Activated CD4-positive, alpha-beta T cell treated with anti-CD3 and anti-CD28 coated beads for 4 hours (primary cell): Measurements from ENCODE around the gene PRTN3.
"Not testable (repeated sequence)": the region's sequence is repeated elsewhere in the genome, so short reads cannot be mapped to it uniquely, and the experiment has no call there.

Source experiments
- DNase-seq, 2 donors: peaks; one replicate each; pipeline ENCODE4 v3.0.0-alpha.2; 2020

PRTN3 gene

DNA sequence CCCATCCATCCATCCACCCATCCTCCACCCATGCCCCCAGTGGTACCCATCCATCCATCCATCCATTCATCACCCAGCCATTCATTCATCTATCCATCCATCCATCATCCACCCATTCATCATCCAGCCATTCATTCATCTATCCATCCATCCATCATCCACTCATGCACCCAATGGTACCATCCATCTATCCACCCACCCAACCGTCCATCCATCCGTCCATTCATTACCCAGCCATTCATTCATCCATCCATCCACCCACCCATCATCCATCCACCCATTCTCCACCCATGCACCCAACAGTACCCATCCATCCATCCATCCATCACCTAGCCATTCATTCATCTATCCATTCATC is 24.3 kb upstream of the PRTN3 start:
- DNase-seq, result no peak

DNA sequence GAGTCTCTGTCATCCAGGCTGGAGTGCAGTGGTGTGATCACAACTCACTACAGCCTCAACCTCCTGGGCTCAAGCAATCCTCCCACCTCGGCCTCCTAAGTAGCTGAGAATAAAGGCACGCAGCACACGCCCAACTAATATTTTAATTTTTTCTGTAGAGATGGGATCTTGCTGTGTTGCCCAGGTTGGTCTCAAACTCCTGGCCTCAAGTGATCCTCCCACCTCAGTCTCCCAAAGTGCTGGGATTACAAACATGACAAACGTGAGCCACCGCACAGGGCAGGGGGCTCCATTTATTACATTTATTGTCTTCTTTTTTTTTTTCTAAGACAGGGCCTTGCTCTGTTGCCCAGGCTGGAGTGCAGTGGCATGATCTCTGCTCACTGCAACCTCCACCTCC is 20.6 kb upstream of the PRTN3 start:
- not testable (repeated sequence) for DNase-seq

DNA sequence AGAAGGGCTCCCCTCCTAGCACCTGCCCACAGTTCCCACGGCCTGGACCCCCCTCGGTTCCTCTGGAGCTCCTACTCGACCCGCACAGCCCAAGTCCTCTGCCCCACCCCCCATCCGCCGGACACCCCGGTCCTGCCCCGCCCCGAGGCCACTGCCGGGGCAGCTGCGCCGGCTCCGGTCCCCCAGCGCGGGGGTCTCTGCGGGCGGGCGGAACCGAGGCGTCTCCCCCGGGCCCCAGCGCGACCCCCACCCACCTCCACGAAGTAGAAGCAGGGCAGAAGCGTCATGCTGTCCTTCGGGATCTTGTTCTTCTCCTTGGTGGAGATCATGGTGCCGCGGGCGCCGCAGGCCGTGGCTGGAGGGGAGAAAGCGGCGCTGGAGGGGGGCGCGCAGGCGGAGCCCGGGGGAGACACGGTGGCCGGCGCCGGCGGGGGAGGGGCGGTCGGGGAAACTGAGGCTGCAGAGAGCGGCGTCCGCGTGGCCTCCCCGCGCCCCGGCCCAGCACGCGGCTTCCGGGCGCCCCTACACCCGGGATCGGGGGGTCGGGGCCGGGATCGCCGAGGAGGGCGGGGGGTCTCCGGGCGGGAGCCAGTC is 19.5 kb upstream of the PRTN3 start:
- DNase-seq, result no peak

DNA sequence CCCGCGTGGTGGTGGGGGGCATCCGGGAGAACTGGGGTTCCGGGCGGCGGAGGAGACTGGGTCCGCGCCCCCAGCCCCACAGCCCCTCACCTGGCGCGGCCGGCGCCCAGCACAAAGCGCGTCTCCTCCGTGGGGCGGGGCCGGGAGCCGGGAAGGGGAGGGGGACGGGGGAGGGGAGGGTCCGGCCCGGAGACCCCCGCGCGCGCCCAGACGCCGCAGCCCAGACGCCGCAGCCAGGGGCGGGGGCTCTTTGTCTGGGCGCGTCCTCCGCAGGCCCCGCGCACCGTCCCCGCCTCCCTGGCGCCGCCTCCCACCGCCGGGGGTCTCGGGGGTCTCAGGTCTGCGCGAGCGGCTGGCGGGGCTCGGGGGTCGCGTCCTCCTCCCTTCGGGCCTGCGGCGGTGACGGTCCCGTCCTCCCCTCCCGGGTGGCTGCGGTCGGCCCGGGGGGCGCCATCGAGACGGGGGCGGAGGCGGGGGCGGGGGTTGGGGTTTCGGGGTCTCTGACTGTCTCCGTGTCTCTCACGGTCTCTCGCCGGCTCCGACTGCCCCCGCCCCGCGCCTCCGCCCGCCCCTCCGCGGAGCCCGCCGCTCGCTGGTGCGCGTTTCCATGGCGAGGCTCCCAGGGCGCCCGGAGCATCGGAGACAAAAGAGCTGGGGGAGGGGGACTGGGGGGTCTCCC is 18.8 kb upstream of the PRTN3 start, which contains the start of gene PLPPR3:
TSS of gene PLPPR3 (minus strand) at position 131 of the 679 bp plus-strand sequence. CDS start 396 bp downstream, outside the sequence.
- no peak for DNase-seq

DNA sequence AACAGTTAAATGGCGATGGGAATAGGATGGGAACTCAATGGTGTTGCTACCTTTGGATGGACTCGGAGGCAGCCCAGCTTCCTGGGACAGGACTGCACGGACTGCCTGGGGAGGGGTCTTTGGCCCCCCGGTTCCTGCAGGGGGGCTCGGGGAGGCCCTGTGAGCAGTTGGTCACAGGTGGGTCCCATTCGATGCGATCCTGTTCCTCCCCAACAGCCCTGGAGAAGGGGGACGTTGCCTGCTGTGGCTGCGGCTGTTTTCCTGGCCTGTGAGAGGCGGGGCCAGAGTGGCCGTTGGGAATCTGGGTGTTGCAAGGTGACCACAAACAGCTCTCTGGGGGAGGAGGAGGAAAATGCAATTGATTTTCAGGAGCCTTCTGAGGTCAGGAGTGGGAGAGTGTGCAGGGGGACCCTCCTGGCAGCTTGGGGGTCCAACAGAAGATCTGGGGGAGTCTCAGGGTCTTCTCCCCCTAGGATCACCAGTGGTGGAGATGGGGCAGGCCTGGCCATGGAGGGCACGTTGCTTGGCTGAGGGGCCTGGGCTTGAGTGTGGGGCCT is 17.2 kb upstream of the PRTN3 start:
- DNase-seq, result no peak

- DNase-seq, result no peak
Observed at GRCh38 chr19:824885-825284, 15.9 kb upstream of the PRTN3 start.

- DNase-seq, result no peak
Observed at GRCh38 chr19:825897-826644, 14.7 kb upstream of the PRTN3 start.

DNA sequence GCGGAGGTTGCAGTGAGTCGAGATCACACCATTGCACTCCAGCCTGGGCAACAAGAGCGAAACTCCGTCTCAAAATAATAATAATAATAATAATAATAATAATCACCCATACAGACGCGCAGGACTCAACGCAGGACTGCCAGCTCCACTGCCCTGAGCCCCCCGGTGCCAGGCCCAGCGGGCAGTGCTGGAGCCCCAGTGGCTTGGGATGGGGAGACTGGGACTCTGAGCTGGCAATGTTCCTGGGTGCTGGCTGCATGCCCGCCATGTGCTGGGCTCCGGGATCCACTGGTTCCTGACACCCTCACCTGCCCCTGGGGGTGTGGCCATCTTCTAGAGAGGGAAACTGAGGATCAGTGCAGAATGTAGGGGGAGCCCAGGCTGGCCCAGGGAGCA is 13.5 kb upstream of the PRTN3 start:
- no peak for DNase-seq

DNA sequence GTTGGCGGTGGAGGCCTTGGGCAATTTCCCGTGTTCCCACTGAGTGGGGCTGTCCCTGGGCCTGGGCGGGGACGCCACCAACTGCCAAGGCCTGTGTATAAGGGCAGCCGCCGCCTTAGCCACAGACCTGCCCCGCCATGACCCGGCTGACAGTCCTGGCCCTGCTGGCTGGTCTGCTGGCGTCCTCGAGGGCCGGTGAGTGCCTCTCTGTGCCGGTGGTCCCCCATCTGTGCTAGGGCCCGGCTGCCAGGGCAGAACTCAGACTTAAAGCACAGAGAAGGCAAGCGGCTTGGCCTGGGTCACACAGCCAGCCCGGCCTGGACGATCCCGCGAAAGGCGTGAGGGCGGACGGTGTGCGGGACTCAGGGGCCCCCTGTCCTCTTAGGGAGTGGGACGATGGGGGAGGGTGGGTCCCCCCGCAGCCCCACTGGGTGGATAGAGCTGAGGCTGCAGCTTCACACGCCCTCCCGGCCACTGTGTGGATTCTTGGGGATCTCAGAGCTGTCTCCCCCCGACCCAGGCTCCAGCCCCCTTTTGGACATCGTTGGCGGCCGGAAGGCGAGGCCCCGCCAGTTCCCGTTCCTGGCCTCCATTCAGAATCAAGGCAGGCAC is 13.0 kb upstream of the PRTN3 start, which contains the start of gene AZU1:
TSS of gene AZU1 (plus strand) at position 128 of the 612 bp plus-strand sequence. CDS start at position 138, 10 bp downstream.
- no peak for DNase-seq

DNA sequence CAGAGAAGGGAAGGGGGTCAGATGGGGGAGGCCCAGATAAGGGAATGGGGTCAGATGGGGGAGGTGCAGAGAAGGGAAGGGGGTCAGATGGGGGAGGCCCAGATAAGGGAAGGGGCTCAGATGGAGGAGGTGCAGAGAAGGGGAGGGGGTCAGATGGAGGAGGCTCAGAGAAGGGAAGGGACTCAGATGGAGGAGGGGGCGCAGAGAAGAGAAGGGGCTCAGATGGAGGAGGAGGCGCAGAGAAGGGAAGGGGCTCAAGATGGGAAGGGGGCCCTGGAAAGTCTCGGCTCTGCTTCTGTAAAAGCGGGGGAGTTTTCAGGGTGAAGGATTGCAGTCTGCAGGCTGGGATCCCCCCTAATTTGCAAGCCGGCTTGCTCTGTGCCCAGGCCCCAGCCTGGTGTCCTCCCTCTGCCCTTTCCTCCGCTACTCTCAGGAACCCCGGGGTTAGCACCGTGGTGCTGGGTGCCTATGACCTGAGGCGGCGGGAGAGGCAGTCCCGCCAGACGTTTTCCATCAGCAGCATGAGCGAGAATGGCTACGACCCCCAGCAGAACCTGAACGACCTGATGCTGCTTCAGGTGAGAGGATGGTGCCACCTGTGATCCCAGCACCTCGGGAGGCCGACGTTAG is 11.6 kb upstream of the PRTN3 start:
- no peak for DNase-seq

DNA sequence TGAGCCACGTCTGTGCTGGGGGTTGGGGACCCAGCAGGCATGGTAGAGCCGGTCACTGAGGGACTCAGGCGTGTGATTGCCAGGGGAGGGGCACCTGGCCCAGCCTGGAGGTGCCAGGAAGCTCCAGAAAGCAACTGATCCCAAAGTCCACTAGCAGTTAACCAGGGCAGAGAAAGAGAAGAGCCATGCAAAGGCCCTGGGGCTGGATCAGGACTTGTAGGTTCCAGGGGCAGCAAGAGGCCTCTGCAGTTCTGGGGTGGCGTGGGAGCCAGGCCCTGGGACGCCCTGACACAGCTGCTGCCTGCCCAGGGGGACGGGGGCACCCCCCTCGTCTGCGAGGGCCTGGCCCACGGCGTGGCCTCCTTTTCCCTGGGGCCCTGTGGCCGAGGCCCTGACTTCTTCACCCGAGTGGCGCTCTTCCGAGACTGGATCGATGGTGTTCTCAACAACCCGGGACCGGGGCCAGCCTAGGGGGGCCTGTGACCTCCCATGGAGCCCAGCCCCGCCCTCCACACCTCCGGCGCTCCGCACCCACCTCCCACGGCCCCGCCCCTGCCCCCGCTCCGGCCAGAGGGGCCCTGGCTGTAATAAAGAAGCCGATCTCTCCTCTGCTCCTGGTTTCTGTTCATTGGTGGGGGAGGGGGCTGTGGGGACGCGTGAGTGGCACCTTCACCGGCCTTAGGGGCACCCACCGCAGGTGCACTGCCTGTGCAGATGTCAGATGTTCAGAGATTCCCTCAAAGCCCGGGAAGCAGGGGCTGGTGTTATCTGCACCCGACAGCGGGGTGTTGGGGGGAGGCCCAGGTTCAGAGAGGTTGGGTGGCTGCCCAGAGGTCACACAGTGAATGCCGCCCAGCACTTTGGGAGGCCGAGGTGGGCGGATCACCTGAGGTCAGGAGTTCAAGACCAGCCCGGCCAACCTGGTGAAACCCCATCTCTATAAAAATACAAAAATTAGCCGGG is 9.1 kb upstream of the PRTN3 start:
- no peak for DNase-seq

DNA sequence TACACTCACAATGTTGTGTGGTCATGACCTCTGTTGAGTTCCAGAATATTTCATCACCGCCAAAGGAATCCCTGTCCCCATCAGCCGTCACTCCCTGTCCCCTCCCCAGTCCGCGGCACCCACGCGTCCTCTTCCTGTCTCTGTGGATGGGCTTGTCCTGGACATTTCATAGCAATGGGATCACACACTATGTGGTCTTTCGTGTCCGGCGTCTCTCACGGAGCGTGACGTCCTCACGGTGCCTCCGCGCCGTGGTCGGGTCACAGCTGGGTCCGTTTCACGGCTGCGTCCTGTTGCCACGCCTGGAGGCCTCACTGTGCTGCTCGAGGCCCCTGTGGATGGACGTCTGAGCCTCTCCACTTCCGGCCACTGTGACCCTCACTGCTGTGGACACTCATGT is 6.6 kb upstream of the PRTN3 start:
- DNase-seq, result no peak

- DNase-seq, result no peak
Observed at GRCh38 chr19:835210-835810, 5.5 kb upstream of the PRTN3 start.

- DNase-seq, result not testable (repeated sequence)
Observed at GRCh38 chr19:842802-843179, 2.0 kb downstream of the PRTN3 start.

DNA sequence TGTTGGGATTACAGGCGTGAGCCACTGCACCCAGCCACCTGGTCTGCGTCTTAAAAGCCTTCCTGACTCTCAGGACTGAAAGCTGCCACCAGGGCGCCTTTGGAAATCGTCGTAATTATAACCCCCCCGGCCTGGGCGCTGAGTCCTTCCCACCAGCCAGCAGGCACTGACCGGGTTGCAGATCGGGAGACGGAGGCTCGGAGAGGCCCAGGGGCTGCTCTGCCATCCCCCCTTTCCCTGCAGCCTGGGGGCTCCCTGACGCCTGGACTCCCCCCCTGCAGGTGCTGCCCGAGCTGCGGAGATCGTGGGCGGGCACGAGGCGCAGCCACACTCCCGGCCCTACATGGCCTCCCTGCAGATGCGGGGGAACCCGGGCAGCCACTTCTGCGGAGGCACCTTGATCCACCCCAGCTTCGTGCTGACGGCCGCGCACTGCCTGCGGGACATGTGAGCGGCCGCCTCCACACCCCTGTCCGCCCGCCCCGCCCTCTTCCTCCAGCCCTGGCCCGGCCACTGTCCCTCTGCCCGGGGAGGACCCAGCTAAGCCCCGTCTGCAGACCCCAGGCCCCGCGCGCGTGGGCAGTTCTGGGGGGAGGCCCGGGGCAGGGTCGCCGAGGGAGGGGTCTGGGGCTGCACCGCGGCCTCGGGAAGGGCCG is 2.5 kb downstream of the PRTN3 start:
- DNase-seq, result no peak

DNA sequence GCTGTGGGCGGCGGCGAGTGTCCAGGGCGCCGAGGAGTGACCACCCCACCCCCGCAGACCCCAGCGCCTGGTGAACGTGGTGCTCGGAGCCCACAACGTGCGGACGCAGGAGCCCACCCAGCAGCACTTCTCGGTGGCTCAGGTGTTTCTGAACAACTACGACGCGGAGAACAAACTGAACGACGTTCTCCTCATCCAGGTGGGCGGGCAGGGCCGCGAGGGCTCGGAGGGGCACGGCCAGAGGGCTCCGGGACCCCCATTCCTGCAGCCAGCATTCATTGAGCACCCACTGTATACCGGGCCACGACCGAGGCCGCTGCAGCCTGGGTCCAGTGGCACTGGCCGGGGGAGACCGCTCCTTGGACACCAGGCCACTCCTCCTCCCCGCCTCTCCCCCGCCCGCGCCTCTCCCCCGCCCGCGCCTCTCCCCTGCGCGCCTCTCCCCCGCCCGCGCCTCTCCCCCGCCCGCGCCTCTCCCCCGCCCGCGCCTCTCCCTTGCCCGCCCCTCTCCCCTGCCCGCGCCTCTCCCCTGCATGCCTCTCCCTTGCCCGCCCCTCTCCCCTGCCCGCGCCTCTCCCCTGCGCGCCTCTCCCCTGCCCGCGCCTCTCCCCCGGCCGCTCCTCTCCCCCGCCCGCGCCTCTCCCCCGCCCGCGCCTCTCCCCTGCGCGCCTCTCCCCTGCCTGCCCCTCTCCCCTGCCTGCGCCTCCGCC is 3.2 kb downstream of the PRTN3 start:
- DNase-seq, result no peak

GRCh38 chr19:844546-844971 is 3.8 kb downstream of the PRTN3 start:
- DNase-seq, result no peak

GRCh38 chr19:845707-846521 is 5.1 kb downstream of the PRTN3 start:
- DNase-seq, result no peak

- DNase-seq, result no peak
Observed at GRCh38 chr19:848386-848921, 7.7 kb downstream of the PRTN3 start.
